ENCODE results near the gene PDCD1.

PDCD1 gene

DNA sequence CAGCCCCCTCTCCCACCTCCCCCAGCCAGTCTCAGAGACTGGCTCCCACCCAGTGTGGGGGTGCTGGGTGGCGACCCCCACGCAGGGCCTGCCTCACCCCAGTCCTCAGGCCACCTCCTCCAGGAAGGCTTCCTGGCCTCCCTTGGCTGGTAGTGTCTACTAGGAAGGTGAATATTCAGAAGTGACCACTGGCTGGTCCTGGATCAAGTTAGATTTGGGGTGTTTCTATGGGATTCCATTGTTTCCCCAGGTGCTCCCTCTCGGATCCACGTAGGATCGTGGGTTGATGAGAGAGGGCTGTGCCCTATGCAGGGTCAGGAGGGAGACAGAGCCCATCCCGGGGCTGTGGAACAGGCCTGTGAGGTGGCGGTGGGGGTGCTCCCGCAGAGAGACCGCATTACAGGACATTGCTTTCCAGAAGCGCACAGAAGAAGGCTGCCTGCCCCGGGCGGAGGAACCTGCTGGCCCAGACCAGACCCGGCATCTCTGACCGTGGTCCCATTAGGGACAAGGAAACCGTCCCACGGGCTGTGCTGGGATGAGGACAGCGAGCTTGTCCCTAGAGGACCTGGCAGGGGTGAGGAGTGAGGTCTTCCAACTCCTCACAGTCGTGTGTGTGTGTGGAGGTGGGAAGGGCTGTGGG, 3.3 kb downstream of the PDCD1 start:
- DNase-seq (ENCODE audit: low read depth), result no peak
- TF ChIP-seq, protein P1, sequence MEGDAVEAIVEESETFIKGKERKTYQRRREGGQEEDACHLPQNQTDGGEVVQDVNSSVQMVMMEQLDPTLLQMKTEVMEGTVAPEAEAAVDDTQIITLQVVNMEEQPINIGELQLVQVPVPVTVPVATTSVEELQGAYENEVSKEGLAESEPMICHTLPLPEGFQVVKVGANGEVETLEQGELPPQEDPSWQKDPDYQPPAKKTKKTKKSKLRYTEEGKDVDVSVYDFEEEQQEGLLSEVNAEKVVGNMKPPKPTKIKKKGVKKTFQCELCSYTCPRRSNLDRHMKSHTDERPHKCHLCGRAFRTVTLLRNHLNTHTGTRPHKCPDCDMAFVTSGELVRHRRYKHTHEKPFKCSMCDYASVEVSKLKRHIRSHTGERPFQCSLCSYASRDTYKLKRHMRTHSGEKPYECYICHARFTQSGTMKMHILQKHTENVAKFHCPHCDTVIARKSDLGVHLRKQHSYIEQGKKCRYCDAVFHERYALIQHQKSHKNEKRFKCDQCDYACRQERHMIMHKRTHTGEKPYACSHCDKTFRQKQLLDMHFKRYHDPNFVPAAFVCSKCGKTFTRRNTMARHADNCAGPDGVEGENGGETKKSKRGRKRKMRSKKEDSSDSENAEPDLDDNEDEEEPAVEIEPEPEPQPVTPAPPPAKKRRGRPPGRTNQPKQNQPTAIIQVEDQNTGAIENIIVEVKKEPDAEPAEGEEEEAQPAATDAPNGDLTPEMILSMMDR (conservative IDR thresholded peaks at IDR 0.05; ENCODE audit: low read length), result no peak
- H3K4me3 ChIP-seq (ENCODE audit: low read length), result no peak overlapping the region

DNA sequence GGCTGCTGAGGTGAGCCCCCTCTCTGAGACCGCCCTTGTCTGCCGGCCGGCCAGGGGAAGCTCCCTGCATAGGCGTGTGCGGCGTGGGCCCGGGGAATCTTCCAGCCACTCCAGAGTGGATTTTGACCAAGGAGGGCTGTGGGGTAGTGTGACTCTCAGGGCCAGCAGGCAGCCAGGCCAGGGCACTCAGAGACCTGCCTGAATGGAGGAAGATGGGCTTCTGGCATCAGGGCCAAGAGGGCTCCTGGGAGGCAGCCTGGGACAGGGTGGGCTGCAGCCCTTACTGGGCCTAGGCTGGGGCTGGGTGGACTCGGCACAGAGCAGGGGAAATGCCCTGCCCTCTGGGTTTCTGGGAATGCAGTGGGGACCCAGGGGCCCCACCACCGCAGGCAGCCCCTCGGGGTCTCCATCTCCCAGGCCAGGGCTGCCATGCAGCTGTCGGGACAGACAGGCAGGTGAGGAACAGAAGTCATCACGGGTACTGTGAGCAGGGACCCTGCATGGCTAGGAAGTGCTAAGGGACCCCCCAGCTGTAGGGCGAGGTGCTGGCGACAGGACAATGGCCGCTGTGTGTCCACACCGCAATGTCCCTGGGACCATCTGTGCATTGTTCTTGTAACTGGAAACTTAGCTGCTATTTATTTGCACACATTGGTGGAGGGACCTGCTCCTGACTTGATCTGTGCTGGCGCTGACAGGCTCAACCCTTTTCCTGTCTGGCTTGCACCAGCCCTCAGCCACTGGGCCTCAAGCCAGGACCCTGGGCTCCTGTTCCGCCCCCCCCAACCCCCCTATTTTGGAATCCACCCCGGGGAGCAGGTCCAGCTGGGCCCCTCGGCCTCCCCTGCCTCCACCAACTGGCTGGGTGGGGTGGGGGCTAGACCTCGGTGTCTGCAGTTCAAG, 4.1 kb downstream of the PDCD1 start:
- no peak overlapping the region for H3K4me3 ChIP-seq (ENCODE audit: low read length)
- DNase-seq (ENCODE audit: low read depth), result no peak
- TF ChIP-seq, protein P1 (conservative IDR thresholded peaks at IDR 0.05; ENCODE audit: low read length), result no peak

DNA sequence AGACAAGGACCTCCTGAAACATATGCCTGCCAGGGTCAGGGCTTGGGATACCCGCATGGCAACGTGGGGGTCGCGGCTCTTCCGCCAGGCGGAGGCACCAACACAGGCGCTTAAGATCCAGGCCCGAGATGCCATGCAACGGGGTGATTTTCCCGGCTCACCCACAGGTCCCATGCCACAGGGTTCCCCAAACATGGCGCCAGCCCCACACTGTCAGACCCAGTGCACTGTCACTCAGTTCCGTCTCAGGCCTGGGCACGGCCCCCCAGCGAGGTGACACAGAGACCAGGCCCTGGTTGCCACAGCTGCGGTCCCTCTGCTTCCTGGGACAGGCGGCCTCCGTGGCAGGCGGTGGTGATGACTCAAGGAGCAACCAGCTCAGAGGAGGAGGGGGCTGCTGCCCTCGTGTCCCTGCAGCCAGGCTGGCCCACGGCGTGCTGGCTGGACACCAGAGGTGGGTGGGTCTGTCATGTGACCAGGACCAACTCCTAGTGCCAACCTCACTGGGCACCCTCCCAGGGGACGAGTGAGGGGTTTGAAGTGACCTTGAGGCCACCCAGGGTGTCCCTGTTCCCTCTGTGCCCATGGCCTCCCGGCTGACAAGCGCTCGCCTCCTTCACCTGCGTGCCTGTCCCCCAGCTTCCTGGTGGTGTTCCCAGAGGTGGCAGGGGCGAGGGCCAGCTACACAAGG, 4.9 kb downstream of the PDCD1 start:
- no peak overlapping the region for H3K4me3 ChIP-seq (ENCODE audit: low read length)
- TF ChIP-seq, protein P1 (conservative IDR thresholded peaks at IDR 0.05; ENCODE audit: low read length), result no peak
- no peak for DNase-seq (ENCODE audit: low read depth)

DNA sequence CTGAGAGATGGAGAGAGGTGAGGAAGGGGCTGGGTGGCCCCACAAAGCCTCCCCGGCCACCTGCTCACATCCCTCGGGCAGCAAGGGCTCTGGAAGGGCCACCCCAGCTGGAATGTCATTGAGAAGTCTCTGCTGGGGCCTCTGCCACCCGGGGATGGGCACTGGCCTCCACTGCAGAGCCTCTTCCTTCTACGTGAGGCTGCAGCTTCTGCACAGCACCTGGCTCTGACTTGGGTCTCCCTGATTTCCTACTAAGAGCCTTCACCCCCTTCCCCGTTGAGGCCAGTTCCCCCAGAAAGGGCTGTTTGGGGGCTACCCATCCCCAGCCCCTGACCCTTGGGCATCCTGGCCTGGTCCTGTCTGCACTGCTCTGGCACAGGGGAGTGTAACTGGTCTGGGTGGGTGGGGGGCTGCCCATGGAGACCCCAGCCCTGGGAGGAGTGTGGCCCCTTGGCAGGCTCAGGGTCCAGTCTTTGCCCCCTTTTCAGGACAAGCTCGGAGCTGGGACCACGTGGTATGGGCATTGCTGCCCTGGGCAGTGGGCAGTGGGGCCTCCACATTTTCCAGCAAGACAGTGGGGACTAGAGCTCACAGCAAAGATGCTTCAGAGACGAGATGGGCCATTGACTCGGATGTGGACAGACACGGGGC, 5.6 kb downstream of the PDCD1 start:
- no peak for DNase-seq (ENCODE audit: low read depth)
- TF ChIP-seq, protein P1 (conservative IDR thresholded peaks at IDR 0.05; ENCODE audit: low read length), result no peak
- H3K4me3 ChIP-seq (ENCODE audit: low read length), result no peak overlapping the region

DNA sequence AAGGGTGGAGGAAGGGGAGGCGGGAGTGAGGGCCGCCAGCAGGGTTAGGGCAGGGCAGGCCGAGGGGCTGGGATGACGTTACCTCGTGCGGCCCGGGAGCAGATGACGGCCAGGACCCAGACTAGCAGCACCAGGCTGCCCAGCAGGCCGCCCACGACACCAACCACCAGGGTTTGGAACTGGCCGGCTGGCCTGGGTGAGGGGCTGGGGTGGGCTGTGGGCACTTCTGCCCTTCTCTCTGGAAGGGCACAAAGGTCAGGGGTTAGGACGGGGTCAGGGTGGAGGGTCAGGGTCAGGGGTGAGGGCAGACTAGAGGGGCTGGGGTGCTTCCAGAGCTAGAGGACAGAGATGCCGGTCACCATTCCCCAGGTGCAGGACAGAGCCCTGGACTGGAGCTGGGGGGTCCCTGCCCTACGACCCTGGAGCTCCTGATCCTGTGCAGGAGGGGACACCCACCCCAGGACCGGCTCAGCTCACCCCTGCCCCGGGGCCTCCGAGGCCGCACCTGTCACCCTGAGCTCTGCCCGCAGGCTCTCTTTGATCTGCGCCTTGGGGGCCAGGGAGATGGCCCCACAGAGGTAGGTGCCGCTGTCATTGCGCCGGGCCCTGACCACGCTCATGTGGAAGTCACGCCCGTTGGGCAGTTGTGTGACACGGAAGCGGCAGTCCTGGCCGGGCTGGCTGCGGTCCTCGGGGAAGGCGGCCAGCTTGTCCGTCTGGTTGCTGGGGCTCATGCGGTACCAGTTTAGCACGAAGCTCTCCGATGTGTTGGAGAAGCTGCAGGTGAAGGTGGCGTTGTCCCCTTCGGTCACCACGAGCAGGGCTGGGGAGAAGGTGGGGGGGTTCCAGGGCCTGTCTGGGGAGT, 6.3 kb downstream of the PDCD1 start:
- TF ChIP-seq, protein P1 (conservative IDR thresholded peaks at IDR 0.05; ENCODE audit: low read length), result no peak

More for the DNA sequence above, 6.3 kb downstream of the PDCD1 start:
- DNase-seq (ENCODE audit: low read depth), result no peak
- no peak overlapping the region for H3K4me3 ChIP-seq (ENCODE audit: low read length)

Data from AG10803 (cell line).